H54 (cell line): ENCODE measurements around the gene ARL5B.
A peak's percentile ranks its signal among the peaks of the same experiment; 100 is the strongest.

Experiments
- DNase-seq: peaks from one replicate; pipeline ENCODE4 v3.0.0; 2011; ENCODE audit warnings: low spot score, mixed read lengths; ENCODE audit not compliant: insufficient read length
- FAIRE-seq: peaks from 3 replicates; lab custom pipeline; 2011; peaks lifted over from hg19 to GRCh38; lab: Jason Lieb, UNC
- POLR2A ChIP-seq: IDR thresholded peaks from 2 replicates; pipeline ENCODE4 v1.6.1; 2011; ENCODE audit warnings: low read depth, mild to moderate bottlenecking, low read length

ARL5B gene

GRCh38 chr10:18647945-18648344, 11.3 kb upstream of the ARL5B start:
- FAIRE-seq (no peak), DNase-seq (no peak)
- no peak for TF ChIP-seq POLR2A

- FAIRE-seq, result no peak
- no peak for DNase-seq
- TF ChIP-seq POLR2A, result no peak
Measured at GRCh38 chr10:18649364-18649959, 9.8 kb upstream of the ARL5B start.

- FAIRE-seq (no peak), DNase-seq (no peak)
- no peak for TF ChIP-seq POLR2A
Measured at GRCh38 chr10:18650404-18650997, 8.7 kb upstream of the ARL5B start.

GRCh38 chr10:18651324-18652007, 7.8 kb upstream of the ARL5B start, which contains the start of gene NSUN6:
NSUN6 (minus strand) TSS chr10:18651587; CDS start chr10:18651203, 384 bp downstream.
- FAIRE-seq, result peak; percentile 94

GRCh38 chr10:18653112-18653511, 6.1 kb upstream of the ARL5B start:
- FAIRE-seq, result no peak
- no peak for DNase-seq
- TF ChIP-seq POLR2A, result no peak

More at GRCh38 chr10:18651324-18652007, 7.8 kb upstream of the ARL5B start, which contains the start of gene NSUN6:
- peak; percentile 69 for DNase-seq
- TF ChIP-seq POLR2A, result peak; percentile 58

GRCh38 chr10:18656724-18657123, 2.5 kb upstream of the ARL5B start:
- FAIRE-seq (no peak), DNase-seq (no peak)
- TF ChIP-seq POLR2A, result no peak

GRCh38 chr10:18658271-18659124, 733 bp upstream of the ARL5B start:
- FAIRE-seq (peak; percentile 55), DNase-seq (no peak)
- TF ChIP-seq POLR2A, result no peak

- TF ChIP-seq POLR2A, result no peak
- DNase-seq, result no peak
- peak; percentile 27 for FAIRE-seq
Measured at GRCh38 chr10:18659819-18660535, 746 bp downstream of the ARL5B start.

- no peak for FAIRE-seq
- DNase-seq, result no peak
- TF ChIP-seq POLR2A, result no peak
Measured at GRCh38 chr10:18660816-18661431, 1.7 kb downstream of the ARL5B start.

GRCh38 chr10:18664841-18665478, 5.7 kb downstream of the ARL5B start:
- no peak for TF ChIP-seq POLR2A
- DNase-seq, result no peak
- no peak for FAIRE-seq

- FAIRE-seq, result peak; percentile 91
- no peak for TF ChIP-seq POLR2A
- no peak for DNase-seq
Measured at GRCh38 chr10:18665815-18666558, 6.8 kb downstream of the ARL5B start.

GRCh38 chr10:18666810-18667209, 7.6 kb downstream of the ARL5B start:
- DNase-seq (peak; percentile 44), FAIRE-seq (peak; percentile 74)
- TF ChIP-seq POLR2A, result no peak
